Caco-2 (cell line): ENCODE measurements around the gene ZRANB1. TPM values are rescaled to one million over a fixed set of nuclear protein-coding genes. Genes with fewer than 3 reads are reported as not detected.

Experiments used
- BruUV-seq: library from RNA; stranded (reverse); fragments of 400-500 nt; replicated peaks from 2 replicates; lab custom pipeline; 2021; lab: Mats Ljungman, UMichigan
- CTCF ChIA-PET: fragments of 300-600 bp; sonication (Branson Sonifier 250); formaldehyde crosslinking; loops from one replicate; lab custom pipeline; 2022; ENCODE audit warnings: antibody characterized with exemption; lab: Charles Lee
- POLR2A ChIA-PET: fragments of 300-600 bp; sonication (Branson Sonifier 250); formaldehyde crosslinking; loops from one replicate; lab custom pipeline; 2022; ENCODE audit warnings: antibody characterized with exemption; lab: Charles Lee
- DNase-seq, 2 experiments: peaks; one replicate each; pipeline versions ENCODE4 v3.0.0 to v3.0.0-alpha.2; 2020 to 2022
- H3K27me3 ChIP-seq: replicated peaks from 2 replicates; pipeline ENCODE4 v1.6.0; 2011; ENCODE audit warnings: low read length; ENCODE audit not compliant: control insufficient read depth, insufficient read depth
- H3K36me3 ChIP-seq: 2 replicates; pipeline ENCODE4 v1.5.1; 2011; ENCODE audit warnings: low read length; ENCODE audit not compliant: control insufficient read depth, insufficient read depth
- H3K4me1 ChIP-seq: fragments of 250-450 bp; sonication (Bioruptor Pico); 2 replicates; pipeline ENCODE4 v1.5.1; 2020; ENCODE audit warnings: mild to moderate bottlenecking
- H3K4me3 ChIP-seq: 2 replicates; pipeline ENCODE4 v1.5.1; 2011; ENCODE audit warnings: low read depth, mild to moderate bottlenecking, control low read depth, low read length
- H3K9me3 ChIP-seq: fragments of 250-450 bp; sonication (Bioruptor Pico); 2 replicates; pipeline ENCODE4 v1.5.1; 2020; ENCODE audit warnings: mild to moderate bottlenecking, moderate library complexity
- H3K27ac Mint-ChIP-seq: one replicate; pipeline ENCODE4 v1.8.0; 2022; ENCODE audit warnings: mixed read lengths; ENCODE audit not compliant: unreplicated experiment
- H3K27me3 Mint-ChIP-seq: one replicate; pipeline ENCODE4 v1.8.0; 2022; ENCODE audit warnings: mixed read lengths; ENCODE audit not compliant: insufficient read depth, unreplicated experiment
- H3K36me3 Mint-ChIP-seq: one replicate; pipeline ENCODE4 v1.8.0; 2022; ENCODE audit warnings: mild to moderate bottlenecking, mixed read lengths; ENCODE audit not compliant: insufficient read depth, unreplicated experiment
- H3K4me1 Mint-ChIP-seq: one replicate; pipeline ENCODE4 v1.8.0; 2022; ENCODE audit warnings: low read depth, mixed read lengths; ENCODE audit not compliant: unreplicated experiment
- H3K4me3 Mint-ChIP-seq: one replicate; pipeline ENCODE4 v1.8.0; 2022; ENCODE audit warnings: mild to moderate bottlenecking, moderate library complexity, mixed read lengths; ENCODE audit not compliant: unreplicated experiment
- H3K9me3 Mint-ChIP-seq: one replicate; pipeline ENCODE4 v1.8.0; 2022; ENCODE audit warnings: mixed read lengths; ENCODE audit not compliant: unreplicated experiment
- intact Hi-C: fragments of 100-400 bp; cut with micrococcal nuclease; formaldehyde crosslinking; loops from one replicate; pipeline ENCODE4 v1.10.0; 2022; ENCODE audit not compliant: unreplicated experiment
- total RNA-seq: library from RNA; stranded (reverse); gene quantifications from 2 replicates; pipeline ENCODE4 v1.2.3, GENCODE V29; 2022
- TF ChIP-seq, protein P1 (sequence below), 2 experiments: fragments of 200-600 bp in 1 of 2; IDR thresholded peaks; 1 replicate in 1 of 2; 2 replicates in 1 of 2; pipeline versions ENCODE4 v1.5.1 to v1.8.0; 2011 to 2022; ENCODE audit warnings: antibody characterized with exemption in 1 of 2, control low read depth in 1 of 2, inconsistent platforms in 1 of 2, low read depth in 1 of 2, low read length in 1 of 2, mild to moderate bottlenecking in 1 of 2, moderate library complexity in 1 of 2; ENCODE audit not compliant: insufficient read depth in 1 of 2, severe bottlenecking in 1 of 2, unreplicated experiment in 1 of 2

ZRANB1 gene
- total RNA-seq, 1 experiment from 2014 or later = 24.6 TPM

- no TSS peak for BruUV-seq
- Mint-ChIP-seq H3K4me1 (peaks cover 7% of the 10 kb centered on the region), H3K27me3 (no peaks in the 10 kb centered on the region), H3K4me3 (no peak overlapping the region), H3K27ac (peak overlapping the region; percentile 60), H3K9me3 (no peaks in the 10 kb centered on the region), H3K36me3 (peaks cover 20% of the 10 kb centered on the region)
- TF ChIP-seq, protein P1, sequence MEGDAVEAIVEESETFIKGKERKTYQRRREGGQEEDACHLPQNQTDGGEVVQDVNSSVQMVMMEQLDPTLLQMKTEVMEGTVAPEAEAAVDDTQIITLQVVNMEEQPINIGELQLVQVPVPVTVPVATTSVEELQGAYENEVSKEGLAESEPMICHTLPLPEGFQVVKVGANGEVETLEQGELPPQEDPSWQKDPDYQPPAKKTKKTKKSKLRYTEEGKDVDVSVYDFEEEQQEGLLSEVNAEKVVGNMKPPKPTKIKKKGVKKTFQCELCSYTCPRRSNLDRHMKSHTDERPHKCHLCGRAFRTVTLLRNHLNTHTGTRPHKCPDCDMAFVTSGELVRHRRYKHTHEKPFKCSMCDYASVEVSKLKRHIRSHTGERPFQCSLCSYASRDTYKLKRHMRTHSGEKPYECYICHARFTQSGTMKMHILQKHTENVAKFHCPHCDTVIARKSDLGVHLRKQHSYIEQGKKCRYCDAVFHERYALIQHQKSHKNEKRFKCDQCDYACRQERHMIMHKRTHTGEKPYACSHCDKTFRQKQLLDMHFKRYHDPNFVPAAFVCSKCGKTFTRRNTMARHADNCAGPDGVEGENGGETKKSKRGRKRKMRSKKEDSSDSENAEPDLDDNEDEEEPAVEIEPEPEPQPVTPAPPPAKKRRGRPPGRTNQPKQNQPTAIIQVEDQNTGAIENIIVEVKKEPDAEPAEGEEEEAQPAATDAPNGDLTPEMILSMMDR (IDR thresholded peaks at IDR 0.05; ENCODE audit: insufficient read depth in 1 of 2, low read depth in 1 of 2, low read length in 1 of 2, severe bottlenecking in 1 of 2, unreplicated experiment in 1 of 2) = no peak
- Histone ChIP-seq H3K36me3 (no peaks in the 10 kb centered on the region; the same call in none of the 2 replicates), H3K27me3 (no peaks in the 10 kb centered on the region), H3K4me1 (no peaks in the 10 kb centered on the region), H3K9me3 (no peaks in the 10 kb centered on the region), H3K4me3 (no peak overlapping the region)
- DNase-seq = no peak
- CTCF ChIA-PET = interaction anchor here (0.7 kb wide), 1 partner anchor 35 kb away, joined by 8 read pairs; no protein-coding TSS in a partner anchor
- intact Hi-C loops = no loop called here
- POLR2A ChIA-PET = interaction anchor here (0.5 to 0.6 kb wide), 2 partner anchors 37 to 49 kb away, joined by 3 to 10 read pairs; no protein-coding TSS in a partner anchor
Observed at GRCh38 chr10:124953421-124953820, 11.5 kb downstream of the ZRANB1 start.

DNA sequence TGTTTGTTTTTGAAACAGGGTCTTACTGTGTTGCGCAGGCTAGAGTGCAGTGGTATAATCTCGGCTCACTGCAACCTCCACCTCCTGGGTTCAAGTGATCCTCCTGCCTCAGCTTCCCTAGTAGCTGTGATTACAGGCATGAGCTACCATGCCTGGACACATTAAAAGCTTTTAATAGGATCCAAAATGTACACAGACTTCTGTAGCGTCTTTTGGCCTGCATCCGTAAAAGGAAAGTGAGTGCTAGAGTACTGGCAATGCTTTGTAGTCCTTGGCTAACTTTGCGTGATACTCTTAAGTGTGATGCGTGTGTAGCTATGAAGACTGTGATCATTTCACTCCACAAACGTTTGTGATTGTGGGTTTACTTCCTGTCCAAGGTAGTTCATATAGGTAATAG, 13.3 kb downstream of the ZRANB1 start:
- no peak for DNase-seq
- Mint-ChIP-seq H3K4me3 (no peak overlapping the region), H3K27me3 (no peaks in the 10 kb centered on the region), H3K36me3 (peaks cover 22% of the 10 kb centered on the region), H3K9me3 (no peaks in the 10 kb centered on the region), H3K4me1 (peaks cover 7% of the 10 kb centered on the region), H3K27ac (no peak overlapping the region)
- CTCF ChIA-PET = interaction anchor here (0.7 kb wide), 1 partner anchor 11 kb away, joined by 3 read pairs; no protein-coding TSS in a partner anchor
- H3K9me3 ChIP-seq = no peaks in the 10 kb centered on the region
- no peaks in the 10 kb centered on the region for H3K27me3 ChIP-seq
- BruUV-seq = no TSS peak
- POLR2A ChIA-PET = no interaction called here
- no peaks in the 10 kb centered on the region; the same call in 1 of the 2 replicates for H3K36me3 ChIP-seq
- H3K4me1 ChIP-seq = no peaks in the 10 kb centered on the region; the same call in 1 of the 2 replicates
- TF ChIP-seq, protein P1 (IDR thresholded peaks at IDR 0.05; ENCODE audit: insufficient read depth in 1 of 2, low read depth in 1 of 2, low read length in 1 of 2, severe bottlenecking in 1 of 2, unreplicated experiment in 1 of 2) = no peak
- H3K4me3 ChIP-seq = no peak overlapping the region
- intact Hi-C loops = no loop called here

DNA sequence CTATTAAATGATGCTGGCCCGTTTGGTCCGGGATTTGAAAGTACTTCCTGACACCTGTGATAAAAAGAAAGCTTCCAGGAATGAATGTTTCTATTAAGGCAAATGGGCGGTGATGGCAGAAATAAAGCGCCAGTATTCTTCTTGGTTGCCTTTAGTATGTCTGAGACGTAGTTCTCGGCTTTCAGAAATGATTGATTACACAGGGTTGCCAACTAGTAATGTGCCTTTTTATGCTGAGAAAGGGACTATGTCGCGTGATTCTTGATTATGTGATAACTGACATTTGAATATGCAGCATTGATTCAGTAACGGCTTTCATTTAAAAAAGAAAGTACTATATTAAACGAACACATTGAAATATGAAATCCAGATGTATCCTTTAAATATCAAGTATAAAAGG, 13.9 kb downstream of the ZRANB1 start:
- H3K36me3 Mint-ChIP-seq = peaks cover 22% of the 10 kb centered on the region
- CTCF ChIA-PET = no interaction called here
- H3K27me3 Mint-ChIP-seq = no peaks in the 10 kb centered on the region
- Histone ChIP-seq H3K4me3 (no peak overlapping the region), H3K27me3 (no peaks in the 10 kb centered on the region), H3K9me3 (no peaks in the 10 kb centered on the region), H3K4me1 (no peaks in the 10 kb centered on the region; the same call in 1 of the 2 replicates), H3K36me3 (no peaks in the 10 kb centered on the region; the same call in 1 of the 2 replicates)
- H3K27ac Mint-ChIP-seq = no peak overlapping the region
- no TSS peak for BruUV-seq
- intact Hi-C loops = no loop called here
- TF ChIP-seq, protein P1 (IDR thresholded peaks at IDR 0.05; ENCODE audit: insufficient read depth in 1 of 2, low read depth in 1 of 2, low read length in 1 of 2, severe bottlenecking in 1 of 2, unreplicated experiment in 1 of 2) = no peak
- POLR2A ChIA-PET = interaction anchor here (0.5 kb wide), 1 partner anchor 888 kb away, joined by 3 read pairs; no protein-coding TSS in a partner anchor
- H3K9me3 Mint-ChIP-seq = no peaks in the 10 kb centered on the region
- DNase-seq = no peak
- peaks cover 7% of the 10 kb centered on the region for H3K4me1 Mint-ChIP-seq
- no peak overlapping the region for H3K4me3 Mint-ChIP-seq
